Liver (tissue), 3 donors: Measurements from ENCODE around the gene NOL9.

Experiments used
- CTCF ChIP-seq: fragments of 150-350 bp; IDR thresholded peaks from 2 replicates; pipeline ENCODE4 v1.5.1; 2017; ENCODE audit warnings: improper control_type of control experiment, low read depth, low read length; ENCODE audit not compliant: missing input control
- MAX ChIP-seq: IDR thresholded peaks from 2 replicates; pipeline ENCODE4 v1.6.1; 2016; ENCODE audit warnings: antibody characterized with exemption
- SP1 ChIP-seq: IDR thresholded peaks from 2 replicates; pipeline ENCODE4 v1.6.1; 2018; ENCODE audit warnings: antibody characterized with exemption, mild to moderate bottlenecking
- TAF1 ChIP-seq: conservative IDR thresholded peaks from 2 replicates; pipeline ENCODE4 v1.6.1; 2016; ENCODE audit warnings: antibody characterized with exemption, mild to moderate bottlenecking
- YY1 ChIP-seq: IDR thresholded peaks from 2 replicates; pipeline ENCODE4 v1.6.1; 2016; ENCODE audit warnings: antibody characterized with exemption, mild to moderate bottlenecking
- donor health status: healthy.
- donor health status: healthy.

GRCh38 chr1:6592865-6593593 lies 38.7 kb upstream of the NOL9 start:
- TF ChIP-seq TAF1 (no peak), CTCF (no peak), MAX (no peak), SP1 (no peak), YY1 (no peak)
